GM12878 (cell line): ENCODE measurements around the gene GIPC1. TPM values are rescaled to one million over a fixed set of nuclear protein-coding genes. Genes with fewer than 3 reads are reported as not detected.

Experiments used
- ATAC-seq: fragments of 200-7000 bp; cut with Tn5 transposase; 3 replicates; pipeline ENCODE4 v1.9.1; 2020; ENCODE audit warnings: mild to moderate bottlenecking, moderate library complexity
- BruUV-seq: library from RNA; stranded (reverse); fragments of 400-500 nt; replicated peaks from 2 replicates; lab custom pipeline; 2021; lab: Mats Ljungman, UMichigan
- CTCF ChIA-PET: fragments of 300-600 bp; sonication (Branson Sonifier 250); formaldehyde crosslinking; extraction: SDS; loops from one replicate; lab custom pipeline; 2021; ENCODE audit warnings: inconsistent platforms; lab: Yijun Ruan, JAX
- POLR2A ChIA-PET: fragments of 350-600 bp; formaldehyde crosslinking; extraction: SDS; loops from one replicate; lab custom pipeline; 2021; ENCODE audit warnings: inconsistent platforms; lab: Charles Lee
- RAD21 ChIA-PET: fragments of 300-600 bp; sonication (Branson Sonifier 250); formaldehyde crosslinking; loops from one replicate; lab custom pipeline; 2023; ENCODE audit warnings: antibody characterized with exemption; ENCODE audit not compliant: unreplicated experiment; lab: Charles Lee
- SMC1A ChIA-PET: fragments of 300-600 bp; sonication (Branson Sonifier 250); formaldehyde crosslinking; loops from one replicate; lab custom pipeline; 2023; ENCODE audit not compliant: unreplicated experiment, uncharacterized antibody; lab: Charles Lee
- DNase-seq: peaks from one replicate; pipeline ENCODE4 v3.0.0-alpha.2; 2011; ENCODE audit warnings: low read depth, low spot score
- FAIRE-seq: peaks from 3 replicates; lab custom pipeline; 2011; peaks lifted over from hg19 to GRCh38; lab: Jason Lieb, UNC
- H2AFZ ChIP-seq: 2 replicates; pipeline ENCODE4 v1.6.0; 2011; ENCODE audit warnings: low read depth, low read length, control low read depth; ENCODE audit not compliant: control insufficient read depth
- H3K27ac ChIP-seq: 2 replicates; pipeline ENCODE4 v1.5.1; 2011; ENCODE audit warnings: control low read depth; ENCODE audit not compliant: control insufficient read depth, insufficient read depth
- H3K27me3 ChIP-seq, 2 experiments: replicated peaks in 1 of 2; 2 replicates each; pipeline versions ENCODE4 v1.6.0 to v1.6.1; 2011; ENCODE audit warnings: low read length in 1 of 2; ENCODE audit not compliant: control insufficient read depth in 2 of 2, insufficient read depth in 2 of 2
- H3K36me3 ChIP-seq, 2 experiments: 2 replicates each; pipeline ENCODE4 v1.5.1; 2011; ENCODE audit warnings: low read length in 1 of 2; ENCODE audit not compliant: control insufficient read depth in 2 of 2, insufficient read depth in 2 of 2
- H3K4me1 ChIP-seq: 2 replicates; pipeline ENCODE4 v1.6.1; 2011; ENCODE audit warnings: mild to moderate bottlenecking, low read length, moderate library complexity, mixed read lengths; ENCODE audit not compliant: control insufficient read depth, insufficient read depth
- H3K4me2 ChIP-seq: 2 replicates; pipeline ENCODE4 v1.6.0; 2011; ENCODE audit warnings: control low read depth; ENCODE audit not compliant: control insufficient read depth, insufficient read depth
- H3K4me3 ChIP-seq: fragments of 200-600 bp; sonication (generic); 2 replicates; pipeline ENCODE4 v1.5.1; 2016
- H3K79me2 ChIP-seq: 2 replicates; pipeline ENCODE4 v1.6.0; 2011; ENCODE audit warnings: low read length; ENCODE audit not compliant: control insufficient read depth, insufficient read depth
- H3K9ac ChIP-seq: 2 replicates; pipeline ENCODE4 v1.8.0; 2011; ENCODE audit warnings: low read length, control low read depth, mixed read lengths; ENCODE audit not compliant: control insufficient read depth, insufficient read depth
- H3K9me3 ChIP-seq: replicated peaks from 3 replicates; pipeline ENCODE4 v1.5.1; 2011; ENCODE audit warnings: mild to moderate bottlenecking, low read length; ENCODE audit not compliant: control insufficient read depth, insufficient read depth
- H4K20me1 ChIP-seq: 2 replicates; pipeline ENCODE4 v1.6.0; 2011; ENCODE audit not compliant: control insufficient read depth, insufficient read depth
- ATF7 ChIP-seq: fragments of 450-650 bp; IDR thresholded peaks from 2 replicates; pipeline ENCODE4 v1.6.1; 2016; ENCODE audit warnings: low read depth, mild to moderate bottlenecking
- BACH1 ChIP-seq: fragments of 450-650 bp; IDR thresholded peaks from 2 replicates; pipeline ENCODE4 v1.6.1; 2017; ENCODE audit warnings: mild to moderate bottlenecking, borderline replicate concordance
- BHLHE40 ChIP-seq, 2 experiments: fragments of 450-650 bp in 1 of 2; IDR thresholded peaks; 2 replicates each; pipeline ENCODE4 v1.6.1; 2011 to 2017; ENCODE audit warnings: low read depth in 2 of 2, borderline replicate concordance in 1 of 2, improper control_type of control experiment in 1 of 2, low read length in 1 of 2, mild to moderate bottlenecking in 1 of 2
- EZH2 ChIP-seq: IDR thresholded peaks from 2 replicates; pipeline ENCODE4 v1.6.1; 2012; ENCODE audit warnings: low read depth, mild to moderate bottlenecking, control low read depth, inconsistent platforms, low read length, borderline replicate concordance; ENCODE audit not compliant: control insufficient read depth
- FOXM1 ChIP-seq: IDR thresholded peaks from 2 replicates; pipeline ENCODE4 v1.6.1; 2012; ENCODE audit warnings: low read depth, mild to moderate bottlenecking, inconsistent platforms, low read length, moderate library complexity
- NFYA ChIP-seq: IDR thresholded peaks from 2 replicates; pipeline ENCODE4 v1.6.1; 2011; ENCODE audit warnings: low read depth, mild to moderate bottlenecking, low read length, improper control_type of control experiment, borderline replicate concordance
- TCF7 ChIP-seq: IDR thresholded peaks from 2 replicates; pipeline ENCODE4 v1.6.1; 2014; ENCODE audit warnings: antibody characterized with exemption, borderline replicate concordance
- WRNIP1 ChIP-seq: IDR thresholded peaks from 2 replicates; pipeline ENCODE4 v1.6.1; 2011; ENCODE audit warnings: low read depth, low read length, improper control_type of control experiment, borderline replicate concordance
- ZNF207 ChIP-seq: fragments of 450-650 bp; IDR thresholded peaks from 2 replicates; pipeline ENCODE4 v1.6.1; 2014; ENCODE audit warnings: antibody characterized with exemption, mild to moderate bottlenecking, borderline replicate concordance
- WGBS: methylation state at CpG from one replicate; pipeline ENCODE4 v1.1.6; 2016; ENCODE audit warnings: low lambda C conversion rate; ENCODE audit not compliant: insufficient replicate concordance, insufficient coverage; ENCODE audit errors: missing lambda C conversion rate; 5-methylcytosine and 5-hydroxymethylcytosine counted together
- in situ Hi-C: fragments of 300-500 bp; cut with MboI; formaldehyde crosslinking; loops from 9 replicates; pipeline ENCODE4 v1.14.3; 2018; ENCODE audit warnings: mixed read lengths
- intact Hi-C: fragments of 100-400 bp; cut with micrococcal nuclease; formaldehyde crosslinking; loops from one replicate; pipeline ENCODE4 v1.14.2; 2022; ENCODE audit not compliant: unreplicated experiment
- polyA plus RNA-seq, 11 experiments: library from polyadenylated mRNA; depleted of rRNA in 4 of 11; unstranded in 6 of 11; stranded (reverse) in 5 of 11; fragments of >200 nt; fragmentation: Nextera tagmentation in 4 of 11; fragmentation: Illumina TruSeq in 1 of 11; extraction: Ambion mirVana in 4 of 11; extraction: Trizol in 1 of 11; gene quantifications; 1 replicate in 1 of 11; 2 replicates in 10 of 11; pipeline versions ENCODE4 v1.2.1 to v1.2.3, GENCODE V29; 2011 to 2016; ENCODE audit warnings: inconsistent platforms in 2 of 11, missing spikeins in 2 of 11, low read depth in 1 of 11
- total RNA-seq, 4 experiments: library from RNA; depleted of rRNA in 3 of 4; stranded (reverse); fragments of >200 nt in 3 of 4; fragmentation: Illumina TruSeq in 1 of 4; extraction: Trizol in 1 of 4; gene quantifications; 2 replicates each; pipeline versions ENCODE4 v1.2.1 to v1.2.3, GENCODE V29; 2013 to 2021
- TF ChIP-seq, protein P1 (sequence below): fragments of 450-650 bp; IDR thresholded peaks from 2 replicates; pipeline ENCODE4 v1.6.1; 2018; ENCODE audit warnings: borderline replicate concordance, mild to moderate bottlenecking; ENCODE audit not compliant: partially characterized antibody
- TF ChIP-seq, protein P2 (sequence below): IDR thresholded peaks from 2 replicates; pipeline ENCODE4 v1.6.1; 2012; ENCODE audit warnings: low read depth, low read length, improper control_type of control experiment
- TF ChIP-seq, protein P3 (sequence below): fragments of 450-650 bp; IDR thresholded peaks from 2 replicates; pipeline ENCODE4 v1.6.1; 2017; ENCODE audit warnings: mild to moderate bottlenecking
- TF ChIP-seq, protein P4 (sequence below): IDR thresholded peaks from 2 replicates; pipeline ENCODE4 v1.6.1; 2012; ENCODE audit warnings: mild to moderate bottlenecking, low read depth, low read length

The GIPC1 gene
- total and polyA plus RNA-seq, 10 of the 15 experiments (the other 5 are each of a cell fraction or from before 2014, with no cell fraction given): 0.47 to 24.1 (median 13.6) TPM

DNA sequence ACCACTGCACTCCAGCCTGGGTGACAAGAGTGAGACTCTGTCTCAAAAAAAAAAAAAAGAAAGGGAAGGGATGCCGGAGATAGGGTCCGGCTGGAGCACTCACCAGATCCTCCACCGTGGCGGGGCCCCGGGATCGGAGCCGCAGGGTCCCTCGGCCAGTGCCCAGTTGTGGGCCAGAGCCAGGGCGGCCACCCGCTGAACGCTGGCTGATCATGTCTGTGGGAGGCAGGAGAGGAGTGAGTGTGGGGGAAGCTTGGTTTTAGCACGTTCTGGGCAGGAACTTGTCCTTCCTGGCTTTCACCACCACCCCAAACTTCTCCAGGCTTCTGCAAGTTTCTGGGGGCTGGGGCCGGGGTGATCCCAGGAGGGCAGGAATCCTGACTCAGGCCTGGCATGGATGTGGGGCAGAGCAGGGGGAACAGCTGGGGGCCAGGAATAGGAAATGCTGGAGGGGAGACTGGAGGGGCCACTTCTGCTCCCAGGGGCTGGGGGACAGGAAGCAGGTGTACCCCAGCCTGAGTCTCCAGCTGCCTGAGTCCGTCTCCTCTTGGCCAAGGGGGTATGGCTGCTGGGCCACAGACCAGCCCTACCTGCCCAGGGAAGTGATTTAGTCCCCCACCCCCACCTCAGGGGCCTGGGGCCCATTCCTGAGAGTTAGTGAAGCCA lies 16.5 kb downstream of the GIPC1 start:
- H3K9me3 ChIP-seq: no peaks in the 10 kb centered on the region
- H3K9ac ChIP-seq: no peak overlapping the region
- 78% methylated on average over 13 of the region's 14 CpGs for WGBS
- no peaks in the 10 kb centered on the region; a peak in 1 of 4 replicates for H3K36me3 ChIP-seq
- FAIRE-seq: no peak
- no peak for DNase-seq
- intact Hi-C loops: loop anchor here (10.0 kb wide), 1 partner anchor 125 kb away; no protein-coding TSS in a partner anchor
- ChIA-PET POLR2A (interaction anchor here (0.7 to 1.1 kb wide), 2 partner anchors 121 to 123 kb away, joined by 3 read pairs; no protein-coding TSS in a partner anchor), CTCF (interaction anchor here (0.6 to 5.1 kb wide), 26 partner anchors 7 to 581 kb away, joined by 3 to 42 read pairs (median 6); partner anchors contain the start of genes ASF1B, DDX39A, GIPC1 and PKN1), SMC1A (interaction anchor here (0.7 to 2.3 kb wide), 5 partner anchors 9 to 131 kb away, joined by 3 to 10 read pairs (median 3); no protein-coding TSS in a partner anchor), RAD21 (interaction anchor here (1.0 to 2.2 kb wide), 3 partner anchors 126 to 343 kb away, joined by 3 to 7 read pairs (median 5); partner anchors contain the start of gene ASF1B)
- no peaks in the 10 kb centered on the region for H3K27me3 ChIP-seq
- no peak for ATAC-seq
- in situ Hi-C loops: no loop called here
- H3K4me1 ChIP-seq: no peaks in the 10 kb centered on the region; the same call in 1 of the 2 replicates
- no TSS peak for BruUV-seq
- no peaks in the 10 kb centered on the region for H3K79me2 ChIP-seq
- H3K4me2 ChIP-seq: no peak overlapping the region
- no peak overlapping the region for H3K4me3 ChIP-seq
- no peak overlapping the region for H3K27ac ChIP-seq
- H4K20me1 ChIP-seq: no peaks in the 10 kb centered on the region; the same call in 1 of the 2 replicates
- H2AFZ ChIP-seq: no peak overlapping the region
- TF ChIP-seq NFYA: no peak
- TF ChIP-seq, protein P1, sequence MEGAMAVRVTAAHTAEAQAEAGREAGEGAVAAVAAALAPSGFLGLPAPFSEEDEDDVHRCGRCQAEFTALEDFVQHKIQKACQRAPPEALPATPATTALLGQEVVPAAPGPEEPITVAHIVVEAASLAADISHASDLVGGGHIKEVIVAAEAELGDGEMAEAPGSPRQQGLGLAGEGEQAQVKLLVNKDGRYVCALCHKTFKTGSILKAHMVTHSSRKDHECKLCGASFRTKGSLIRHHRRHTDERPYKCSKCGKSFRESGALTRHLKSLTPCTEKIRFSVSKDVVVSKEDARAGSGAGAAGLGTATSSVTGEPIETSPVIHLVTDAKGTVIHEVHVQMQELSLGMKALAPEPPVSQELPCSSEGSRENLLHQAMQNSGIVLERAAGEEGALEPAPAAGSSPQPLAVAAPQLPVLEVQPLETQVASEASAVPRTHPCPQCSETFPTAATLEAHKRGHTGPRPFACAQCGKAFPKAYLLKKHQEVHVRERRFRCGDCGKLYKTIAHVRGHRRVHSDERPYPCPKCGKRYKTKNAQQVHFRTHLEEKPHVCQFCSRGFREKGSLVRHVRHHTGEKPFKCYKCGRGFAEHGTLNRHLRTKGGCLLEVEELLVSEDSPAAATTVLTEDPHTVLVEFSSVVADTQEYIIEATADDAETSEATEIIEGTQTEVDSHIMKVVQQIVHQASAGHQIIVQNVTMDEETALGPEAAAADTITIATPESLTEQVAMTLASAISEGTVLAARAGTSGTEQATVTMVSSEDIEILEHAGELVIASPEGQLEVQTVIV: no peak
- TF ChIP-seq FOXM1: no peak
- TF ChIP-seq, protein P2, sequence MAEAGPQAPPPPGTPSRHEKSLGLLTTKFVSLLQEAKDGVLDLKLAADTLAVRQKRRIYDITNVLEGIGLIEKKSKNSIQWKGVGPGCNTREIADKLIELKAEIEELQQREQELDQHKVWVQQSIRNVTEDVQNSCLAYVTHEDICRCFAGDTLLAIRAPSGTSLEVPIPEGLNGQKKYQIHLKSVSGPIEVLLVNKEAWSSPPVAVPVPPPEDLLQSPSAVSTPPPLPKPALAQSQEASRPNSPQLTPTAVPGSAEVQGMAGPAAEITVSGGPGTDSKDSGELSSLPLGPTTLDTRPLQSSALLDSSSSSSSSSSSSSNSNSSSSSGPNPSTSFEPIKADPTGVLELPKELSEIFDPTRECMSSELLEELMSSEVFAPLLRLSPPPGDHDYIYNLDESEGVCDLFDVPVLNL: no peak
- TF ChIP-seq BACH1: no peak
- TF ChIP-seq, protein P3, sequence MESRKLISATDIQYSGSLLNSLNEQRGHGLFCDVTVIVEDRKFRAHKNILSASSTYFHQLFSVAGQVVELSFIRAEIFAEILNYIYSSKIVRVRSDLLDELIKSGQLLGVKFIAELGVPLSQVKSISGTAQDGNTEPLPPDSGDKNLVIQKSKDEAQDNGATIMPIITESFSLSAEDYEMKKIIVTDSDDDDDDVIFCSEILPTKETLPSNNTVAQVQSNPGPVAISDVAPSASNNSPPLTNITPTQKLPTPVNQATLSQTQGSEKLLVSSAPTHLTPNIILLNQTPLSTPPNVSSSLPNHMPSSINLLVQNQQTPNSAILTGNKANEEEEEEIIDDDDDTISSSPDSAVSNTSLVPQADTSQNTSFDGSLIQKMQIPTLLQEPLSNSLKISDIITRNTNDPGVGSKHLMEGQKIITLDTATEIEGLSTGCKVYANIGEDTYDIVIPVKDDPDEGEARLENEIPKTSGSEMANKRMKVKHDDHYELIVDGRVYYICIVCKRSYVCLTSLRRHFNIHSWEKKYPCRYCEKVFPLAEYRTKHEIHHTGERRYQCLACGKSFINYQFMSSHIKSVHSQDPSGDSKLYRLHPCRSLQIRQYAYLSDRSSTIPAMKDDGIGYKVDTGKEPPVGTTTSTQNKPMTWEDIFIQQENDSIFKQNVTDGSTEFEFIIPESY: no peak
- TF ChIP-seq, protein P4, sequence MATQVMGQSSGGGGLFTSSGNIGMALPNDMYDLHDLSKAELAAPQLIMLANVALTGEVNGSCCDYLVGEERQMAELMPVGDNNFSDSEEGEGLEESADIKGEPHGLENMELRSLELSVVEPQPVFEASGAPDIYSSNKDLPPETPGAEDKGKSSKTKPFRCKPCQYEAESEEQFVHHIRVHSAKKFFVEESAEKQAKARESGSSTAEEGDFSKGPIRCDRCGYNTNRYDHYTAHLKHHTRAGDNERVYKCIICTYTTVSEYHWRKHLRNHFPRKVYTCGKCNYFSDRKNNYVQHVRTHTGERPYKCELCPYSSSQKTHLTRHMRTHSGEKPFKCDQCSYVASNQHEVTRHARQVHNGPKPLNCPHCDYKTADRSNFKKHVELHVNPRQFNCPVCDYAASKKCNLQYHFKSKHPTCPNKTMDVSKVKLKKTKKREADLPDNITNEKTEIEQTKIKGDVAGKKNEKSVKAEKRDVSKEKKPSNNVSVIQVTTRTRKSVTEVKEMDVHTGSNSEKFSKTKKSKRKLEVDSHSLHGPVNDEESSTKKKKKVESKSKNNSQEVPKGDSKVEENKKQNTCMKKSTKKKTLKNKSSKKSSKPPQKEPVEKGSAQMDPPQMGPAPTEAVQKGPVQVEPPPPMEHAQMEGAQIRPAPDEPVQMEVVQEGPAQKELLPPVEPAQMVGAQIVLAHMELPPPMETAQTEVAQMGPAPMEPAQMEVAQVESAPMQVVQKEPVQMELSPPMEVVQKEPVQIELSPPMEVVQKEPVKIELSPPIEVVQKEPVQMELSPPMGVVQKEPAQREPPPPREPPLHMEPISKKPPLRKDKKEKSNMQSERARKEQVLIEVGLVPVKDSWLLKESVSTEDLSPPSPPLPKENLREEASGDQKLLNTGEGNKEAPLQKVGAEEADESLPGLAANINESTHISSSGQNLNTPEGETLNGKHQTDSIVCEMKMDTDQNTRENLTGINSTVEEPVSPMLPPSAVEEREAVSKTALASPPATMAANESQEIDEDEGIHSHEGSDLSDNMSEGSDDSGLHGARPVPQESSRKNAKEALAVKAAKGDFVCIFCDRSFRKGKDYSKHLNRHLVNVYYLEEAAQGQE: no peak
- TF ChIP-seq TCF7: no peak
- no peak for TF ChIP-seq WRNIP1
- no peak for TF ChIP-seq BHLHE40 (IDR thresholded peaks at IDR 0.05; ENCODE audit: borderline replicate concordance in 1 of 2, low read depth in 2 of 2, low read length in 1 of 2)
- TF ChIP-seq EZH2: no peak
- TF ChIP-seq ATF7: no peak
- TF ChIP-seq ZNF207: no peak
